Measurements from ENCODE around the gene TNFRSF6B.

The TNFRSF6B gene

GRCh38 chr20:63697868-63698545 is 1.6 kb downstream of the TNFRSF6B start:
- no peak for DNase-seq (ENCODE audit: low spot score)

DNA sequence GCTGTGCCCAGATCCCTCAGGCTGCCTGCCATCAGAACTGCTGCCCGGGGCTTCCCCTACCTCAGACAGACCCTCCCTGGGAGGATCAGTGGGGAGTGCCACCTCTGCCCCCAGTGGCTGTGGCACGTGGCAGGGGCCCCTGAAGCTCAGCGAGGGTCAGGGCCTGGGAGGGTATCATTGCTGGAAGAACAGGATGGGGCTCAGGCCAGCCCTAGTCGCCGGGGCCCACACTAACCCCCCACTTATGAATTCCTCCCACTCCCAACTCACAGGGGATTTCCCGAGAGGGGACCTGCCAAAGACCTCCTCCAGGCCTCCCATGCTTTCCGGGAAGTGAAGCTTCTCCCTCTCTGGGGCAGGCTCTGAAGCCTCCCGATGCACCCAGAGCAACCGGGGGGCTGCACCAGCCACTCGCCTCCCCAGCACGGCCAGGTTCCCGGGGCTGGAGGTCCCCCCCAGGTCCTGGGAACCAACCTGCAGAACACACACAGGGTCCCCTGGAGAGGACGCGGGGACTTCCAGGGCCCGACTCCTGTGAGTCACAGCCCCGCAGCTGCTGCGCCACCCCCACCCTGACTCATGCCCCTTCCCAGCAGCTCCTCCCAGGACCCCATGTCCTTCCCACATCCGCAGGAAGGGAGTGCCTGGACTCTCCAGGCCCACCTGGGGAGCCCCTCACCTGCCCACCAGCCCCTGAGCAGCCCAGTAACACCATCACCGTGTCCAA is 2.5 kb downstream of the TNFRSF6B start:
- DNase-seq (ENCODE audit: low spot score): no peak

DNA sequence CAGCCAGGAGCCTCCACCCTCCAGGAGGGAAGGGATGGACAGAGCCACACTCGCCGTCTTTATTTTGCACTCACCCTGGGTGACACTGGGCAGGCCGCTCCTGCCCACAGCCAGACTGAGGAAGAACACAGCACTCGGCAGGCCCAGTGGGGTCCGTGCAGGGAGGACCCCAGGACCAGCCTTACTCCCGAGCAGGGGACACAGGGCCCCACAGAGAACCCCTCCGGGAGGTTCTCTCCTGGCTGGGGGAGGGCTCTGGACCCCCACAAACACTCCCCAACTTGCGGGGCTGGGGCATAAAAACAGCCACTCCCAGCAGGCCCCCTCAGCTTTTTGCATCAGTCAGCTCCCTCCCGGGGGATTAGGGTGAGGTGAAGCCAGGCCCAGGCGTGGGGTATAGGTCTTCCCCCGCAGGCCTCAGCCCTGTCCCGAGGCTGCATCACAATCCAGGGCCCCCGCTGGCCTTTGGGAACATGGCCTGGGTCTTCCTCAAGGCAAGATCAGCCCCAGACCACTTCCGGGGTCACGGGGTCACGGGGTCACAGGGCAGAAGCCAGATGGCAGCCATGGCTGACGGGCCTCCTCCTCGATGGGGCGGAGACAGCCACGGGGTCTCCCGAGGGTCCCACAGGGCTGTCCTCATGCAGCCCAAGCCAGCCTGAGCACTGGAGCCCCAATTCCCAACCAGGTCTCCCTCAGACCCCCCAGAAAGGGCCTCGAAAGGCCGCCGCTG is 3.2 kb downstream of the TNFRSF6B start:
- no peak for DNase-seq (ENCODE audit: low spot score)

DNA sequence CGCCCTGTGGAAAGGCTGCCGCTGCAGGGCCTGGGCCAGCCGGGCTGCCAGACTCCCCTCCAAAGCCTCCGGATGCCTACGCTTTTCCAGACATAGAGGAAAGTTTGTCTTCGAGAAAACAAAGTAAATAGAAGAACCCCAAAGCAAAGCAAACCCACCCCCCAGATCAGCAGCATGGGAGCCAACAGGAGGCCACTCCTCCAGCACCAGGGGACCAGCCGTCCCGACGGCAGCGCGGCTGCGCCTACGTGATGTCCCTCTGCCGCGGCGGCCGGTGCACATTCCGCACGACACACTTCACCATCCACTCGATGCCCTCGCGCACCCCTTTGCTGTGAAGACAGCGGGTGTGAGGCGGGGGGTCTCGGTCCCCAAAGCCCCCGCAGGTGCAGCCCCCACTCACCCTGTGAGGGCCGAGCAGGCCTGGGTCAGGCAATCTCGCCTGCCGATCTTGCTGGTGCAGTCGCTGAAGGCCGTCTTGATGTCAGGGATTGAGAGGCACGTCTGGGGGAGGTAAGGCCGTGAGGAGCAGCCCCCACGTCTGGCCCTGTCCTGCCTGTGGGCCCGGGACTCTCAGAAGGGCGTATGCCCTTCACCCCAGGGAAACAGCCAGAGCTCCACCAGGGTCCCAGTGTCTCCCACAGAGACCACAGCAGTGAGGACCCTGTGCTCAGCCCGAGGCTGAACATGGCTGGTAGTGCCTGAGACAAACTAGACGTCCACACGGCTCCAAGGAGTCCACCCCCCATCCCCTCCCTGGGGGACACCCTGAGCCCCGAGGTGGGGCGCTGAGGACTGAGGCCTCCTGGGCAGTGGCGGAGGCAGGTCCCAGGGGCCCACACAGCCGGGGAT is 4.0 kb downstream of the TNFRSF6B start:
- no peak for DNase-seq (ENCODE audit: low spot score)

DNA sequence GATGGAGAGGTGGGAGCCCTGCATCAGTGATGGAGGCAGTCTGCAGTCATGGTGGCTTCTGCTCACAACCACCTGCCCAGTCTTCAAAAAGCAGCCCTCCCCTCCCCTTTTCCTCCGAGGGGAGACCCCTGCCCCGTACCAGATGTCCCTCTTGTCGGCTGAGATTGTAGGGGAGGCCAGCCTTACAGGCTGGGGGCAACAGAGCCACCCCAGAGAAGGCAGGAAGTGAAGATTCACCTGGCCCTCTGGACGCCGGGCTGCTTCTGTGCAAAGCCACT is 4.5 kb downstream of the TNFRSF6B start:
- DNase-seq (ENCODE audit: low spot score): no peak

- no peak for DNase-seq (ENCODE audit: low spot score)
These were observed 5.0 kb downstream of the TNFRSF6B start for GRCh38 chr20:63701329-63702035.

- no peak for DNase-seq (ENCODE audit: low spot score)
These were observed 5.7 kb downstream of the TNFRSF6B start for GRCh38 chr20:63702036-63702665.

- DNase-seq (ENCODE audit: low spot score): no peak
These were observed 6.5 kb downstream of the TNFRSF6B start for GRCh38 chr20:63702751-63703470.

- DNase-seq (ENCODE audit: low spot score): no peak
These were observed 7.1 kb downstream of the TNFRSF6B start for GRCh38 chr20:63703471-63703975.

GRCh38 chr20:63703976-63704748 is 7.7 kb downstream of the TNFRSF6B start:
- DNase-seq (ENCODE audit: low spot score): no peak

DNA sequence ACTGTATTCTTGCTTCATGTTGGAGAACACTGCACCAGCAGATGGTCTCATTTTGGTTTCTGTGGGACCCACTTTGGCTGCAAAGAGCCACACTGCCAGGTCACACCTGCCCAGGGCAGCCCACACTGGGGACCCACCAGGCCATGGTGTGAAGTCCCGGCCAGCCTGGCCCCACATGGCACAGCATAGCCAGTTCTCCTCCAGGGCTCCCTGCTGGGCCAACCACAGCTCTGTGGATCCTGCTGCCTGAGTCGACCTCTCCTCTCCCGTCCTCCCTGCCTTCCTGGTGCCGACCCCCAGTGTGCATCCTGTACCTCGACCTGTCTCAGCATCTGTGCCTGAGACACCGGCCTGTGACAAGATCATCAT is 8.3 kb downstream of the TNFRSF6B start:
- no peak for DNase-seq (ENCODE audit: low spot score)

GRCh38 chr20:63705232-63706026 is 9.0 kb downstream of the TNFRSF6B start:
- no peak for DNase-seq (ENCODE audit: low spot score)

DNA sequence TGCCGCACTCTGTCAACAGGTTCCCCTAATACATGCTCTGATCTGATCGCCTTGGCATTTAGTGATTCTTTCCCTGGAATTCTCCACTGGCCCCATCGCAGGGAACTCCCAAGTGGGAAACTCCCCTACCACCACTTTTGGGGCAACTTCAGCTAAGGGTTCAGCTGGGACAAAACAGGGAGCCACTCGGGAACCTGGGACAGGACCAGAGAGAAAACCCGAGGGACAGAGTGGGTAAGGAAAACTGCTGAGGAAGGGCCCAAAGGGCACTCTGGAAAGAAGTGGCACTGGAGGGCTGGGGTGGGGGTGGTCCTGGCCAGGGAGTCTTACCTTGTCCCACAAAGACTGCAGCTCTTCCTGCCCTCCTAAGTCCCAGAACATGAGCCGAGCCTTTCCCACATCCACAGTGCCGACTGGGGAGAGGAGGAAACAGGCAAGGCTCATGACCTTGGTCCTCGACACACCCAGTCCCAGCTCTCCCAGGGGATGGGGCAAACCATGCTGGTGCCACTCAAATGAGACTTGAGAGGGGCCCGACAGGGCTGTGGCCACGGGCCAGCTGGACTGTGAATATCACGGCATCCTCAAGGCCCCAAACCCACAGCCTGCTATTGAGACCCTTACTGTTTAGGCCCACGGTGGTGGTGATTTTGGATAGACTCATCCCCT is 9.7 kb downstream of the TNFRSF6B start:
- DNase-seq (ENCODE audit: low spot score): no peak

DNA sequence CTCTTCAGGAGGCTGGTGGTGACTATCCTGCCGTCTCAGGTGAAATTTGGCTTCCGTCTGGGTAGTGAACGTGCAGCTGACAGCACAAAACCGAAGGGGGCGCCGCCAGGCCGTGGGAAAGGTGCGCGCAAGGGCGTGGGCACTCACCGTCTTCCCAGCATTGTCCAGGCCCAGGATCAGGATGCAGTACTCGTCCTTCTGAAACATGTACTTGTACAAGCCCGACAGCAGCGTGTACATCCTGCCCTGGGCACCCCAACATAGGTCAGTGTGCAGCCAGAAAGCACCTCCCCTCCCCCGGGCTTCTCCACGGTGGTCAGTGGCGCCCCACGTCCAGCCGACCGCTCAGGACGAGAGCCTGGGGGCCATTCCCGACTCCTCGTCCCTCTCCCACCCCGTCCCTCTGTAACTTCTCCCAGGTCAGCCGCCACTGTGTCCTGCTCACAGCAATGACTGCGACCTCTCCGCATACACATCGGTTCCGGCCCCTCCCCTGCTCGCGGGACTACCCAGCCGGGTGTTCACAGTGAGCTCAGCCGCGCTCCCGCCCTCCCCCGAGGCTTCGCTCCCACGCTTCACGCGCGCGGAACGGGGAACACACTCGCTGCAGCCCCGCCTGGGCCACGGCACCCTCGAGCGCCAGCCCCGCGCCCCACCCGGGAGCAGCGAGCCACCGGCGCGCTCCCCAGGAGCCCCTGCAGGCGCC is 10.6 kb downstream of the TNFRSF6B start:
- DNase-seq (ENCODE audit: low spot score): peak; percentile 53

DNA sequence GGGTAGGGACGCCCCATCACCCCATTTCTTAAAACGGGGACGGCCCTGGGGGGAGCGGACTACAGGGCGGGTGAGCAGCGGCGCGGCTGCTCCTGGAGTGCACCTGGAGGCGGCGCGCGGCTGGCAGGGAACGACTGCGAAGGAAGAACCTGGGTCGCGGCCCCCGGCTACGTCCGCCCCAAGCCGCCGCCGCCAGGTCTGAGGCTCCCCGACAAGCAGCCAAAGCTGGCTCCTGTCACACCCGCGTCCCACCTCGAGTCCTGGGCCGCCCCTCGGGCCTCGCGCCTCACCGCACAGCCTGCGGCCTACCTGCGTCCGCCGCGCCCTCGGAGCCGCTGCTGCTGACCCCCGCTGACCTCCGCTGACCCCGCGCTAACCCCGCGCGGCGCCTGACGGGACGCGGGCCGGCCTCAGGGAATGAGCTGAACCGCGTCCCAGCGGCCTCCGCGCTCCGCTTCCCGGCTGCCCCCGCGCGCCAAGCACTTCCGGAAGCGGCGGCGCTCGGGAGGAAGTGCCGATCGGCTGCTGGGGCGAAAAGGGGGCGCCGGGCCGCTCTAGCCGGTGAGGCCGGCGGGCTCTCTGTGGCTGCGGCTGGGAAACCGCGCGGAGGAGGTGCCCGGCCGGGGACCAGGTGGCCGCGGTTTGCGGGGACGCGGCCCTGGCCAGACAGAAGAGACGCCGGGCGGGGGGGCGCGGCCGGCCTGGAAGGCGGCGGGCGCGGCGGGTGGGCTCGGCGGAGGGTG is 11.3 kb downstream of the TNFRSF6B start, which contains the start of the genes ARFRP1 and ZGPAT:
Gene ARFRP1 (minus strand): TSS at position 419 of the 743 bp plus-strand sequence. CDS start 885 bp downstream, outside the sequence.
Gene ZGPAT (plus strand): TSS at position 482 of the 743 bp plus-strand sequence. CDS start 542 bp downstream, outside the sequence.
- peak; percentile 83 for DNase-seq (ENCODE audit: low spot score)
